ENCODE results near the gene CCDC38. TPM values are rescaled to one million over a fixed set of nuclear protein-coding genes. Genes with fewer than 3 reads are reported as not detected.
A peak's percentile ranks its signal among the peaks of the same experiment; 100 is the strongest.

Gene CCDC38
- total and polyA plus RNA-seq, 10 of the 15 experiments (the other 5 are each of a cell fraction or from before 2014, with no cell fraction given), result 0.04 to 0.05 TPM; not detected in 8

DNA sequence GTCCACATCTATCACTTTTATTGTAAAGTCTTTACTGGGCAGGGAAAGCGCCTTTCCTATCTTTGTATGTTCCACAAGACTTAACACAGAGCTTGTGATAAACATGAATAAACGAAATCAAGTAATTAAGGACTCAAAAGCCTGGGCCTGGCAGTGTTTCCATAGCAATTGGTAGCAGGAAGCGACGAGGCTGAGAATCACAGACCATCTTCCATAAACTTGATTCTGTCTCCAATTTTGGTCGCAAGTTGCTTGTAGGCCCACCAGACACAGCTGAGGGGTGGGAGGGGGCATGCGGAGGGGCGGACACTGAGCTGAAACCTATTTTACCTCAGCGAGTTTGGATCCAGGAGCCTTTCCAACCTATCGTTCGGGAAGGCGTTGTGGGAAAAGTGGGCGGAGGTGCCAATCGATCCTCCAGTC, 302 bp downstream of the CCDC38 start:
- DNase-seq (ENCODE audit: low read depth, low spot score) (no peak), ATAC-seq (peak; percentile 7), FAIRE-seq (no peak)
- POLR2A ChIA-PET, result interaction anchor here (0.5 to 1.2 kb wide), 2 partner anchors 82 to 273 kb away, joined by 3 to 15 read pairs; no protein-coding TSS in a partner anchor
- H3K27me3 ChIP-seq (replicated peaks in 1 of 2; ENCODE audit: control insufficient read depth in 2 of 2, insufficient read depth in 2 of 2, low read length in 1 of 2), result no peaks in the 10 kb centered on the region
- H3K36me3 ChIP-seq (ENCODE audit: control insufficient read depth in 2 of 2, insufficient read depth in 2 of 2, low read length in 1 of 2), result no peaks in the 10 kb centered on the region
- in situ Hi-C loops (cut with MboI), result no loop called here
- TF ChIP-seq MXI1 (IDR thresholded peaks at IDR 0.05; ENCODE audit: low read depth, low read length), result no peak
- no peak for TF ChIP-seq IRF5 (IDR thresholded peaks at IDR 0.05; ENCODE audit: borderline replicate concordance)
- no peak for TF ChIP-seq CHD2 (IDR thresholded peaks at IDR 0.05; ENCODE audit: borderline replicate concordance, low read depth, low read length)
- TF ChIP-seq, protein P1, sequence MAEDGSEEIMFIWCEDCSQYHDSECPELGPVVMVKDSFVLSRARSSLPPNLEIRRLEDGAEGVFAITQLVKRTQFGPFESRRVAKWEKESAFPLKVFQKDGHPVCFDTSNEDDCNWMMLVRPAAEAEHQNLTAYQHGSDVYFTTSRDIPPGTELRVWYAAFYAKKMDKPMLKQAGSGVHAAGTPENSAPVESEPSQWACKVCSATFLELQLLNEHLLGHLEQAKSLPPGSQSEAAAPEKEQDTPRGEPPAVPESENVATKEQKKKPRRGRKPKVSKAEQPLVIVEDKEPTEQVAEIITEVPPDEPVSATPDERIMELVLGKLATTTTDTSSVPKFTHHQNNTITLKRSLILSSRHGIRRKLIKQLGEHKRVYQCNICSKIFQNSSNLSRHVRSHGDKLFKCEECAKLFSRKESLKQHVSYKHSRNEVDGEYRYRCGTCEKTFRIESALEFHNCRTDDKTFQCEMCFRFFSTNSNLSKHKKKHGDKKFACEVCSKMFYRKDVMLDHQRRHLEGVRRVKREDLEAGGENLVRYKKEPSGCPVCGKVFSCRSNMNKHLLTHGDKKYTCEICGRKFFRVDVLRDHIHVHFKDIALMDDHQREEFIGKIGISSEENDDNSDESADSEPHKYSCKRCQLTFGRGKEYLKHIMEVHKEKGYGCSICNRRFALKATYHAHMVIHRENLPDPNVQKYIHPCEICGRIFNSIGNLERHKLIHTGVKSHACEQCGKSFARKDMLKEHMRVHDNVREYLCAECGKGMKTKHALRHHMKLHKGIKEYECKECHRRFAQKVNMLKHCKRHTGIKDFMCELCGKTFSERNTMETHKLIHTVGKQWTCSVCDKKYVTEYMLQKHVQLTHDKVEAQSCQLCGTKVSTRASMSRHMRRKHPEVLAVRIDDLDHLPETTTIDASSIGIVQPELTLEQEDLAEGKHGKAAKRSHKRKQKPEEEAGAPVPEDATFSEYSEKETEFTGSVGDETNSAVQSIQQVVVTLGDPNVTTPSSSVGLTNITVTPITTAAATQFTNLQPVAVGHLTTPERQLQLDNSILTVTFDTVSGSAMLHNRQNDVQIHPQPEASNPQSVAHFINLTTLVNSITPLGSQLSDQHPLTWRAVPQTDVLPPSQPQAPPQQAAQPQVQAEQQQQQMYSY (CRISPR knock-in tag; IDR thresholded peaks at IDR 0.05), result no peak
- no peak for TF ChIP-seq ESRRA (IDR thresholded peaks at IDR 0.05; ENCODE audit: low read length)
- TF ChIP-seq YY1 (IDR thresholded peaks at IDR 0.05; ENCODE audit: low read depth, low read length), result no peak
- no peak for TF ChIP-seq STAT1 (conservative IDR thresholded peaks at IDR 0.05)
- no peak for TF ChIP-seq POU2F2 (IDR thresholded peaks at IDR 0.05; ENCODE audit: borderline replicate concordance, low read depth, low read length)
- TF ChIP-seq, protein P2, sequence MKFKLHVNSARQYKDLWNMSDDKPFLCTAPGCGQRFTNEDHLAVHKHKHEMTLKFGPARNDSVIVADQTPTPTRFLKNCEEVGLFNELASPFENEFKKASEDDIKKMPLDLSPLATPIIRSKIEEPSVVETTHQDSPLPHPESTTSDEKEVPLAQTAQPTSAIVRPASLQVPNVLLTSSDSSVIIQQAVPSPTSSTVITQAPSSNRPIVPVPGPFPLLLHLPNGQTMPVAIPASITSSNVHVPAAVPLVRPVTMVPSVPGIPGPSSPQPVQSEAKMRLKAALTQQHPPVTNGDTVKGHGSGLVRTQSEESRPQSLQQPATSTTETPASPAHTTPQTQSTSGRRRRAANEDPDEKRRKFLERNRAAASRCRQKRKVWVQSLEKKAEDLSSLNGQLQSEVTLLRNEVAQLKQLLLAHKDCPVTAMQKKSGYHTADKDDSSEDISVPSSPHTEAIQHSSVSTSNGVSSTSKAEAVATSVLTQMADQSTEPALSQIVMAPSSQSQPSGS (IDR thresholded peaks at IDR 0.05; ENCODE audit: low read length), result no peak
- no peak for TF ChIP-seq ATF7 (IDR thresholded peaks at IDR 0.05; ENCODE audit: low read depth)
- H3K4me2 ChIP-seq (ENCODE audit: control insufficient read depth, insufficient read depth), result peak overlapping the region; percentile 93
- H3K9ac ChIP-seq (ENCODE audit: control insufficient read depth, insufficient read depth, low read length), result peak overlapping the region; percentile 78
- no peaks in the 10 kb centered on the region for H4K20me1 ChIP-seq (ENCODE audit: control insufficient read depth, insufficient read depth)
- H3K9me3 ChIP-seq (replicated peaks; ENCODE audit: control insufficient read depth, insufficient read depth, low read length), result no peaks in the 10 kb centered on the region
- no peaks in the 10 kb centered on the region for H3K79me2 ChIP-seq (ENCODE audit: control insufficient read depth, insufficient read depth, low read length)
- CTCF ChIA-PET, result interaction anchor here (0.8 to 4.9 kb wide), 9 partner anchors 12 to 273 kb away, joined by 3 to 26 read pairs (median 5); no protein-coding TSS in a partner anchor
- H3K27ac ChIP-seq (ENCODE audit: control insufficient read depth, insufficient read depth), result no peak overlapping the region
- peak overlapping the region; percentile 94 for H3K4me3 ChIP-seq
- TSS peak; percentile 74 for BruUV-seq (replicated peaks)
- H3K4me1 ChIP-seq (ENCODE audit: control insufficient read depth, insufficient read depth, low read length), result peaks cover 3% of the 10 kb centered on the region; the same call in 1 of the 2 replicates
- 1% methylated on average over 13 of the region's 13 CpGs for WGBS (ENCODE audit: insufficient coverage, insufficient replicate concordance, low lambda C conversion rate, missing lambda C conversion rate)
- RAD21 ChIA-PET (ENCODE audit: unreplicated experiment), result interaction anchor here (1.3 kb wide), 2 partner anchors 57 to 79 kb away, joined by 5 to 6 read pairs; no protein-coding TSS in a partner anchor
- SMC1A ChIA-PET (ENCODE audit: uncharacterized antibody, unreplicated experiment), result interaction anchor here (1.0 to 2.0 kb wide), 9 partner anchors 9 to 79 kb away, joined by 3 to 6 read pairs (median 4); no protein-coding TSS in a partner anchor
- peak overlapping the region; percentile 97 for H2AFZ ChIP-seq (ENCODE audit: control insufficient read depth, low read depth, low read length)
- intact Hi-C loops (cut with micrococcal nuclease; ENCODE audit: unreplicated experiment), result no loop called here

Measured in GM12878 (cell line).